Panc1 (cell line): ENCODE measurements around the gene ZBTB1. TPM values are rescaled to one million over a fixed set of nuclear protein-coding genes. Genes with fewer than 3 reads are reported as not detected.

Experiments used
- ATAC-seq: fragments of 200-7000 bp; cut with Tn5 transposase; 2 replicates; pipeline ENCODE4 v1.9.1; 2020; ENCODE audit warnings: mild to moderate bottlenecking, moderate library complexity
- BruUV-seq: library from RNA; stranded (reverse); fragments of 400-500 nt; replicated peaks from 2 replicates; lab custom pipeline; 2021; lab: Mats Ljungman, UMichigan
- CTCF ChIA-PET: fragments of 300-600 bp; sonication (Branson Sonifier 250); formaldehyde crosslinking; loops from one replicate; lab custom pipeline; 2022; ENCODE audit warnings: antibody characterized with exemption; lab: Charles Lee
- POLR2A ChIA-PET: fragments of 300-600 bp; sonication (Branson Sonifier 250); formaldehyde crosslinking; loops from one replicate; lab custom pipeline; 2022; ENCODE audit warnings: antibody characterized with exemption; lab: Charles Lee
- DNase-seq: peaks from one replicate; pipeline ENCODE4 v3.0.0-alpha.2; 2010; ENCODE audit warnings: low read depth, low spot score
- H3K27ac ChIP-seq: 2 replicates; pipeline ENCODE4 v1.5.1; 2011; ENCODE audit warnings: mild to moderate bottlenecking, low read length, inconsistent platforms
- H3K27me3 ChIP-seq: fragments of 200-500 bp; sonication (Bioruptor generic); 2 replicates; pipeline ENCODE4 v1.6.0; 2014; ENCODE audit warnings: low read length, inconsistent platforms; ENCODE audit not compliant: control insufficient read depth, insufficient read depth
- H3K36me3 ChIP-seq: fragments of 200-500 bp; sonication (Bioruptor generic); 2 replicates; pipeline ENCODE4 v1.5.1; 2014; ENCODE audit warnings: inconsistent platforms, mild to moderate bottlenecking, low read length, moderate library complexity; ENCODE audit not compliant: control insufficient read depth, insufficient read depth
- H3K4me1 ChIP-seq: 2 replicates; pipeline ENCODE4 v1.5.1; 2011; ENCODE audit warnings: inconsistent platforms, mild to moderate bottlenecking, low read length, moderate library complexity; ENCODE audit not compliant: control insufficient read depth, insufficient read depth
- H3K4me3 ChIP-seq, 2 experiments: 2 replicates each; pipeline ENCODE4 v1.5.1; 2011 to 2012; ENCODE audit warnings: low read depth in 2 of 2, low read length in 2 of 2, mild to moderate bottlenecking in 2 of 2, inconsistent platforms in 1 of 2, moderate library complexity in 1 of 2
- H3K9me3 ChIP-seq: fragments of 200-500 bp; sonication (Bioruptor generic); 2 replicates; pipeline ENCODE4 v1.5.1; 2014; ENCODE audit warnings: low read depth, mild to moderate bottlenecking, inconsistent platforms, low read length, moderate library complexity; ENCODE audit not compliant: control insufficient read depth, insufficient read depth
- CTCF ChIP-seq: fragments of 450-650 bp; IDR thresholded peaks from 2 replicates; pipeline ENCODE4 v1.5.1; 2017; ENCODE audit warnings: mild to moderate bottlenecking
- POLR2AphosphoS5 ChIP-seq: IDR thresholded peaks from 2 replicates; pipeline ENCODE4 v1.6.1; 2012; ENCODE audit warnings: mild to moderate bottlenecking, low read depth, low read length, moderate library complexity
- REST ChIP-seq, 2 experiments: IDR thresholded peaks; 2 replicates each; pipeline ENCODE4 v1.6.1; 2011 to 2012; ENCODE audit warnings: low read depth in 2 of 2, control low read depth in 1 of 2, low read length in 1 of 2, mild to moderate bottlenecking in 1 of 2, moderate library complexity in 1 of 2; ENCODE audit not compliant: insufficient read depth in 1 of 2
- SIN3A ChIP-seq: IDR thresholded peaks from 2 replicates; pipeline ENCODE4 v1.6.1; 2012; ENCODE audit warnings: low read depth, mild to moderate bottlenecking, low read length, moderate library complexity, borderline replicate concordance; ENCODE audit not compliant: insufficient read depth
- TCF7L2 ChIP-seq: IDR thresholded peaks from 2 replicates; pipeline ENCODE4 v1.6.1; 2011; ENCODE audit warnings: mild to moderate bottlenecking, low read depth, low read length, inconsistent platforms
- in situ Hi-C: cut with HindIII; loops from 2 replicates; pipeline ENCODE4 v1.10.0; 2016; ENCODE audit warnings: low sequenced_read_pairs, low pct_unique_long_range_greater_than_20kb
- intact Hi-C: fragments of 100-400 bp; cut with micrococcal nuclease; formaldehyde crosslinking; loops from one replicate; pipeline ENCODE4 v1.10.0; 2022; ENCODE audit not compliant: unreplicated experiment
- total RNA-seq: library from RNA; stranded (reverse); gene quantifications from one replicate; pipeline ENCODE4 v1.2.1, GENCODE V29; 2021; ENCODE audit not compliant: unreplicated experiment

The ZBTB1 gene
- total RNA-seq, 1 experiment from 2014 or later = 36.1 TPM

- Histone ChIP-seq H3K27me3 (no peaks in the 10 kb centered on the region), H3K9me3 (no peaks in the 10 kb centered on the region), H3K4me1 (peaks cover under 1% of the 10 kb centered on the region; the same call in 1 of the 2 replicates), H3K4me3 (no peak overlapping the region), H3K36me3 (no peaks in the 10 kb centered on the region; the same call in 1 of the 2 replicates), H3K27ac (no peak overlapping the region)
- ATAC-seq (no peak), DNase-seq (no peak)
- BruUV-seq = no TSS peak
- POLR2A ChIA-PET = no interaction called here
- CTCF ChIA-PET = no interaction called here
- in situ Hi-C loops = no loop called here
- TF ChIP-seq CTCF (no peak), SIN3A (no peak), POLR2AphosphoS5 (no peak), REST (IDR thresholded peaks at IDR 0.05; ENCODE audit: insufficient read depth in 1 of 2, low read depth in 2 of 2, low read length in 1 of 2) (no peak), TCF7L2 (no peak)
- intact Hi-C loops = no loop called here
These were observed 43.3 kb upstream of the ZBTB1 start for GRCh38 chr14:64461221-64461620.

GRCh38 chr14:64463195-64463594, 41.4 kb upstream of the ZBTB1 start:
- H3K9me3 ChIP-seq = no peaks in the 10 kb centered on the region
- no peak for DNase-seq
- peaks cover 2% of the 10 kb centered on the region; the same call in 1 of the 2 replicates for H3K4me1 ChIP-seq
- H3K4me3 ChIP-seq = no peak overlapping the region
- ChIA-PET CTCF (no interaction called here), POLR2A (interaction anchor here (0.6 to 0.7 kb wide), 4 partner anchors 20 to 1552 kb away, joined by 3 to 7 read pairs (median 4); no protein-coding TSS in a partner anchor)
- H3K36me3 ChIP-seq = no peaks in the 10 kb centered on the region; the same call in 1 of the 2 replicates
- intact Hi-C loops (no loop called here), in situ Hi-C loops (no loop called here)
- H3K27me3 ChIP-seq = no peaks in the 10 kb centered on the region
- H3K27ac ChIP-seq = no peak overlapping the region
- no peak for ATAC-seq
- no TSS peak for BruUV-seq
- TF ChIP-seq REST (IDR thresholded peaks at IDR 0.05; ENCODE audit: insufficient read depth in 1 of 2, low read depth in 2 of 2, low read length in 1 of 2) (no peak), SIN3A (no peak), TCF7L2 (no peak), POLR2AphosphoS5 (no peak), CTCF (no peak)
